ENCODE data around the gene BRD1. TPM values are rescaled to one million over a fixed set of nuclear protein-coding genes. Genes with fewer than 3 reads are reported as not detected.
A peak's percentile ranks its signal among the peaks of the same experiment; 100 is the strongest.
"Not testable (repeated sequence)": the region's sequence is repeated elsewhere in the genome, so short reads cannot be mapped to it uniquely, and the experiment has no call there.

The BRD1 gene
- total RNA-seq, 4 donors from 2014 or later = 69.3 to 116 (median 81.1) TPM

DNA sequence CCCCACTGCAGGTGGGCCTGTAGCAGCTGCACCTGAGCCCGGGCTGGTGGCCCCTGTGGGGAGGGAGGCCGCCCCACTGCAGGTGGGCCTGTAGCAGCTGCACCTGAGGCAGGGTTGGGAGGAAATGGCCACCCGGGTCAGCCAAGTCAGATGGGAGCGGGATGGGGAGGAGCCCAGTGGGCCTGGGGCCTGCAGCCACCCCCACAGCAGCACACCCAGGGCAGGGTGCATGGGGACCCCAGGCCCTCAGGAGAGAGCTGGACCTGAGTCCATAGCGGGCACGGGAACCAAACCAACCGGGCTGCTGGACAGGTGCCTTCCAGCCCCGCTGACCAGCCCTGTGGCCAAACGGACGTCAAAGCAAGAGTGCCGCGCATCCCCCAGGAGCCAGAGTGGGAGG is 61.7 kb downstream of the BRD1 start:
- H3K4me3 ChIP-seq = no peak overlapping the region
- no peaks in the 10 kb centered on the region for H3K4me1 ChIP-seq
- H3K36me3 ChIP-seq = no peaks in the 10 kb centered on the region
- no peak for TF ChIP-seq EP300 (IDR thresholded peaks at IDR 0.05)
- TF ChIP-seq, protein P1, sequence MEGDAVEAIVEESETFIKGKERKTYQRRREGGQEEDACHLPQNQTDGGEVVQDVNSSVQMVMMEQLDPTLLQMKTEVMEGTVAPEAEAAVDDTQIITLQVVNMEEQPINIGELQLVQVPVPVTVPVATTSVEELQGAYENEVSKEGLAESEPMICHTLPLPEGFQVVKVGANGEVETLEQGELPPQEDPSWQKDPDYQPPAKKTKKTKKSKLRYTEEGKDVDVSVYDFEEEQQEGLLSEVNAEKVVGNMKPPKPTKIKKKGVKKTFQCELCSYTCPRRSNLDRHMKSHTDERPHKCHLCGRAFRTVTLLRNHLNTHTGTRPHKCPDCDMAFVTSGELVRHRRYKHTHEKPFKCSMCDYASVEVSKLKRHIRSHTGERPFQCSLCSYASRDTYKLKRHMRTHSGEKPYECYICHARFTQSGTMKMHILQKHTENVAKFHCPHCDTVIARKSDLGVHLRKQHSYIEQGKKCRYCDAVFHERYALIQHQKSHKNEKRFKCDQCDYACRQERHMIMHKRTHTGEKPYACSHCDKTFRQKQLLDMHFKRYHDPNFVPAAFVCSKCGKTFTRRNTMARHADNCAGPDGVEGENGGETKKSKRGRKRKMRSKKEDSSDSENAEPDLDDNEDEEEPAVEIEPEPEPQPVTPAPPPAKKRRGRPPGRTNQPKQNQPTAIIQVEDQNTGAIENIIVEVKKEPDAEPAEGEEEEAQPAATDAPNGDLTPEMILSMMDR (IDR thresholded peaks at IDR 0.05) = no peak
- TF ChIP-seq POLR2AphosphoS5 (IDR thresholded peaks at IDR 0.05) = no peak
- no peak for TF ChIP-seq POLR2A (IDR thresholded peaks at IDR 0.05)
- H3K27ac ChIP-seq = no peak overlapping the region
- H3K27me3 ChIP-seq = no peaks in the 10 kb centered on the region
- DNase-seq (ENCODE audit: low spot score in 2 of 2) = peak in 1 of 2 donors; percentile 70
- WGBS = 87% methylated on average over 8 of the region's 12 CpGs
- peaks cover 9% of the 10 kb centered on the region for H3K9me3 ChIP-seq

DNA sequence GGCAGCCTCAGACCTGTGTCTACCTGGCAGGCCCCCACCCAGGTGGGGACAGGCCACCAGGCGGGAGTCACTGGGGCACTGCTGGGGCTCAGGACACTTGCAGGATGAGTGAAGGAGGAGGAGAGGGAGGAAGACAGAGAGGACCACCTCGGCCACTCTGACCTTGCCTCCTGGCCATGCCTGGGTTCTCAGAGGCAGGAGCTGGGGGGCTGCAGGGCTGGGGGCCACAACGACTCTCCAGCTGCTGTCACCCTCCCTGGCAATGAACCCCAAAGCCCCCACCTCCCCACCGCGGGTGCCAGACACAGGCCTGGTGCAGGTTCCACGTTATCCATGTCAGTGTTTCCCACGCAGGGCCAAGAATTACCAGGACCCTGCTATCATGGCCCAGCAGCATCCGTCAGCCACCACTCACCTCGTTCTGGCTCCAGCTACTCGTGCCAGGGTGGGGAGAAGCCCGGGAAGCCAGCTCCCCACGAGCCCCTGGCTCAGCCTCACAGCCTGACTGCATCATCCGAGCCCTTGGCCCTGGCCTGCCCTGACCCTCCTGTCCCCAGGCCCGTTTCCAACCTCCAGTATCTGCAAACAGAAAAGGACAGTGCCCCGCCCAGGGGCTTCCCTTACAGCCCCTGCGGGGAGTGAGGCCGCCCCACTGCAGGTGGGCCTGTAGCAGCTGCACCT is 62.4 kb downstream of the BRD1 start:
- H3K9me3 ChIP-seq = peaks cover 9% of the 10 kb centered on the region
- no peak overlapping the region for H3K27ac ChIP-seq
- WGBS = 95% methylated on average over 8 of the region's 17 CpGs
- no peaks in the 10 kb centered on the region for H3K27me3 ChIP-seq
- no peaks in the 10 kb centered on the region for H3K4me1 ChIP-seq
- H3K36me3 ChIP-seq = no peaks in the 10 kb centered on the region
- peak in 1 of 2 donors; percentile 75 for DNase-seq (ENCODE audit: low spot score in 2 of 2)
- no peak overlapping the region for H3K4me3 ChIP-seq
- TF ChIP-seq POLR2A (IDR thresholded peaks at IDR 0.05) = no peak
- TF ChIP-seq, protein P1 (IDR thresholded peaks at IDR 0.05) = no peak
- TF ChIP-seq EP300 (IDR thresholded peaks at IDR 0.05) = no peak
- TF ChIP-seq POLR2AphosphoS5 (IDR thresholded peaks at IDR 0.05) = no peak

DNA sequence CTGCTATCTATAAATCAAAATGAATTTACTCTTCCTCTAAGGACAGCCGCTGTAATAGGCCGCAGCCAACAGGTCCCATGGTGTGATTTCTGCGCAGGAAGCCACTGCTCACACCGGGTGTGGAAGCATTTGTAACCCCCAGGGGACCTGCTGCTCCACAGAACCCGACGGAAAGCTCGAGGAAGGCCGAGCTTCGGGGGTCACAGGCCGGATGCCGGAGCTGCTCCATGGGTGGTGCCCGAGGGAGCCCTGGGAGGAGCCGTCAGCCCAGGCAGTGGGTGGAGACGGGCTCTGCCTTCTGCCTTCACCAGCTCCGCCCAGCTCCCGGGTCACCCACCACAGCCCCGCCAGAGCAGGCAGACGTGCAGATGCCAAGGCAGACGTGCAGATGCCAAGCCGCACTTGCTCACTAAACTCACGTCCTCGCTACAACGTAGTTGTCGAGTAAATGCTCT is 63.5 kb downstream of the BRD1 start:
- Histone ChIP-seq H3K9me3 (peaks cover 9% of the 10 kb centered on the region), H3K4me1 (no peaks in the 10 kb centered on the region), H3K4me3 (no peak overlapping the region), H3K27ac (no peak overlapping the region), H3K36me3 (no peaks in the 10 kb centered on the region), H3K27me3 (no peaks in the 10 kb centered on the region)
- whole genome bisulfite sequencing = 52% methylated on average over 24 of the region's 24 CpGs
- peak in 1 of 2 donors; percentile 67 for DNase-seq (ENCODE audit: low spot score in 2 of 2)
- TF ChIP-seq EP300 (IDR thresholded peaks at IDR 0.05) (no peak), POLR2AphosphoS5 (IDR thresholded peaks at IDR 0.05) (no peak), POLR2A (IDR thresholded peaks at IDR 0.05) (no peak)
- TF ChIP-seq, protein P1 (IDR thresholded peaks at IDR 0.05) = no peak

DNA sequence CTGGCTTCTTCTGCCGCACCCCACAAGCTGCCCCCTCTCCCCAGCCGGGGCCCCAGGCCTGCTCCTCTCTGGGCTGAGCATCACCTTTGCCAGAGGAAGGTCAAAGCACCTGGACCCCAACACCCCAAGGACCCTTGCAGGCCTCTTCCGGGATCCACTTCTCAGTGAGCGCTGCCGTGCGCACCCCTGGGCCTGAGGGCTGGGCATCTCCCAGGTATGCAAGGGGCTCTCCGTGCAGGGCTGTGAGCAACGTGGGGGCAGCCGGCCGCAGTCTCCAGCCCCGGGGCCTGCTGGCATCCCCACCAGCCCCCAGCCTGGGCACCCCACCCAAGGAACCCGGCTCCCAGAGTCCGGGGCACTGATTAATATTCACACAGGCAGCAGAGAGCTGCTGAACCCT is 64.0 kb downstream of the BRD1 start:
- Histone ChIP-seq H3K4me3 (no peak overlapping the region), H3K27ac (no peak overlapping the region), H3K36me3 (no peaks in the 10 kb centered on the region), H3K9me3 (peaks cover 9% of the 10 kb centered on the region), H3K27me3 (no peaks in the 10 kb centered on the region), H3K4me1 (no peaks in the 10 kb centered on the region)
- TF ChIP-seq POLR2AphosphoS5 (IDR thresholded peaks at IDR 0.05) = no peak
- no peak for TF ChIP-seq EP300 (IDR thresholded peaks at IDR 0.05)
- no peak for TF ChIP-seq POLR2A (IDR thresholded peaks at IDR 0.05)
- TF ChIP-seq, protein P1 (IDR thresholded peaks at IDR 0.05) = no peak
- WGBS = 78% methylated on average over 6 of the region's 13 CpGs
- DNase-seq (ENCODE audit: low spot score in 2 of 2) = peak in 1 of 2 donors; percentile 65

DNA sequence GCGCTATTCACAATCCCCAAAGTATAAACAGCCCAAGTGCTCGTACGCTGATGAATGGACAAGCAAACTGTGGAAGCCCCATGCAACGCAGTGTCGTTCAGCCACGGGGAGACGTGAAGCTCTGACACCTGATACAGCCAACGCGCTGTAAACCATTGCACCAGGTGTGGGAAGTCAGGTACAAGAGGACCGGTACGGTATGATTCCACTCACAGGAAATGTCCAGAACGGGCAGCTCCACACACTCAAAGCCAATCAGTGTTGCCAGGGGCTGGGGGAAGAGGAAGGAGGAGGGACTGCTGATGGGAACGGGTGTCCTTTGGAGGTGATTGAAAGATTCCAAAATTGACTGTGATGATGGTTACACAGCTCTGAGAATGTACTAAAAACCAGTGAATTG is 64.5 kb downstream of the BRD1 start:
- DNase-seq (ENCODE audit: low spot score in 2 of 2) = peak in 1 of 2 donors; percentile 68
- Histone ChIP-seq H3K27ac (no peak overlapping the region), H3K4me3 (no peak overlapping the region), H3K36me3 (no peaks in the 10 kb centered on the region), H3K4me1 (no peaks in the 10 kb centered on the region), H3K9me3 (peaks cover 9% of the 10 kb centered on the region), H3K27me3 (no peaks in the 10 kb centered on the region)
- WGBS = 83% methylated on average over 13 of the region's 13 CpGs
- TF ChIP-seq EP300 (IDR thresholded peaks at IDR 0.05) (no peak), POLR2AphosphoS5 (IDR thresholded peaks at IDR 0.05) (no peak), POLR2A (IDR thresholded peaks at IDR 0.05) (no peak)
- TF ChIP-seq, protein P1 (IDR thresholded peaks at IDR 0.05) = no peak

DNA sequence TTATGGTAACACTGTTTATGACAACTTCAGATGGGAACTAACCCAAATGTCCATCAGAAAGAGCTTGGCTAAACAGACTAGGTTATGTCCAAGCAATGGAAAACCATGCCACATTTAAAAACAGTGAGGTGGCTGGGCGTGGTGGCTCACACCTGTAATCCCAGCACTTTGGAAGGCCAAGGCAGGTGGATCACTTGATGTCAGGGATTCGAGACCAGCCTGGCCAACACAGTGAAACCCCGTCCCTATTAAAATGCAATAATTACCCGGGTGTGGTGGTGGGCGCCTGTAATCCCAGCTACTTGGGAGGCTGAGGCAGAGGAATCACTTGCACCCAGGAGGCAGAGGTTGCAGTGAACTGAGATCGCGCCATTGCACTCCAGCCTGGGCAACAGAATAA is 65.1 kb downstream of the BRD1 start:
- H3K27ac ChIP-seq; DNase-seq (ENCODE audit: low spot score in 2 of 2); H3K9me3 ChIP-seq; H3K36me3 ChIP-seq; H3K4me3 ChIP-seq; H3K27me3 ChIP-seq; H3K4me1 ChIP-seq: not testable (repeated sequence)
- 94% methylated on average over 7 of the region's 7 CpGs for WGBS

Data from suprapubic skin (tissue), 4 donors.